ENCODE results near the gene PPT2.
"Not testable (repeated sequence)": the region's sequence is repeated elsewhere in the genome, so short reads cannot be mapped to it uniquely, and the experiment has no call there.

The PPT2 gene

GRCh38 chr6:32127717-32128592 is 26.0 kb upstream of the PPT2 start, which contains the start of gene ATF6B:
Gene ATF6B (minus strand): TSS chr6:32128246. CDS start chr6:32128207, 39 bp downstream.
- DNase-seq = peak; percentile 95 to 99 (median 96)

GRCh38 chr6:32128751-32129296 is 25.1 kb upstream of the PPT2 start:
- no peak for DNase-seq

GRCh38 chr6:32129297-32130088 is 24.4 kb upstream of the PPT2 start:
- peak in 1 of 3 experiments; percentile 83 for DNase-seq

GRCh38 chr6:32131439-32131948 is 22.4 kb upstream of the PPT2 start:
- no peak for DNase-seq

- no peak for DNase-seq
Measured at GRCh38 chr6:32132110-32132509, 21.8 kb upstream of the PPT2 start.

- DNase-seq = no peak
Measured at GRCh38 chr6:32133786-32134185, 20.2 kb upstream of the PPT2 start.

GRCh38 chr6:32137454-32137853 is 16.5 kb upstream of the PPT2 start:
- no peak for DNase-seq

GRCh38 chr6:32139590-32139989 is 14.4 kb upstream of the PPT2 start:
- no peak for DNase-seq

- no peak for DNase-seq
Measured at GRCh38 chr6:32140420-32141046, 13.4 kb upstream of the PPT2 start.

- DNase-seq = not testable (repeated sequence)
Measured at GRCh38 chr6:32144238-32144637, 9.7 kb upstream of the PPT2 start.

GRCh38 chr6:32146287-32146686 is 7.7 kb upstream of the PPT2 start:
- DNase-seq = no peak

- no peak for DNase-seq
Measured at GRCh38 chr6:32146687-32147086, 7.3 kb upstream of the PPT2 start.

- DNase-seq = no peak
Measured at GRCh38 chr6:32147401-32148132, 6.4 kb upstream of the PPT2 start.

GRCh38 chr6:32148289-32149091 is 5.5 kb upstream of the PPT2 start:
- peak in 1 of 3 experiments; percentile 18 for DNase-seq

- no peak for DNase-seq
Measured at GRCh38 chr6:32149092-32149755, 4.7 kb upstream of the PPT2 start.

- no peak for DNase-seq
Measured at GRCh38 chr6:32149932-32150870, 3.7 kb upstream of the PPT2 start.

- no peak for DNase-seq
Measured at GRCh38 chr6:32151181-32151862, 2.6 kb upstream of the PPT2 start.

- no peak for DNase-seq
Measured at GRCh38 chr6:32151863-32152768, 1.8 kb upstream of the PPT2 start, which contains the start of gene PRRT1. Gene PRRT1 (minus strand): TSS chr6:32151939. CDS start chr6:32151827, 112 bp downstream.

Measured in NCI-H1417 (cell line).